Neural cell (in vitro differentiated cells): ENCODE data around the gene TAGLN. TPM values are rescaled to one million over a fixed set of nuclear protein-coding genes. Genes with fewer than 3 reads are reported as not detected.

ENCODE experiments used
- H2AFZ ChIP-seq: fragments of 200-600, 300-800 bp; sonication (generic), shearing (Covaris generic); 2 replicates; pipeline ENCODE4 v1.6.0; 2014; ENCODE audit warnings: low read depth, mild to moderate bottlenecking, antibody characterized with exemption, low read length, moderate library complexity
- H3F3A ChIP-seq: fragments of 200-600 bp; shearing (Covaris generic); 2 replicates; pipeline ENCODE4 v1.6.1; 2016; ENCODE audit warnings: mild to moderate bottlenecking, moderate library complexity, mixed read lengths, antibody characterized with exemption, low read length; ENCODE audit not compliant: insufficient read depth, poor library complexity, severe bottlenecking
- H3K27ac ChIP-seq: fragments of 200-600, 300-800 bp; sonication (generic), shearing (Covaris generic); 2 replicates; pipeline ENCODE4 v1.5.1; 2014; ENCODE audit warnings: mild to moderate bottlenecking, low read length, moderate library complexity
- H3K27me3 ChIP-seq: fragments of 300-800, 200-600 bp; sonication (generic), shearing (Covaris generic); 2 replicates; pipeline ENCODE4 v1.6.0; 2014; ENCODE audit warnings: mild to moderate bottlenecking, low read depth, low read length, moderate library complexity; ENCODE audit not compliant: insufficient read depth
- H3K36me3 ChIP-seq: fragments of 300-800, 200-600 bp; sonication (generic), shearing (Covaris generic); 2 replicates; pipeline ENCODE4 v1.5.1; 2014; ENCODE audit warnings: mild to moderate bottlenecking, antibody characterized with exemption, low read length, moderate library complexity; ENCODE audit not compliant: insufficient read depth
- H3K4me2 ChIP-seq: fragments of 300-800, 200-600 bp; sonication (generic), shearing (Covaris generic); 2 replicates; pipeline ENCODE4 v1.6.0; 2014; ENCODE audit warnings: mild to moderate bottlenecking, low read length
- H3K4me3 ChIP-seq: fragments of 300-800, 200-600 bp; sonication (generic), shearing (Covaris generic); 2 replicates; pipeline ENCODE4 v1.5.1; 2014; ENCODE audit warnings: mild to moderate bottlenecking, low read length, moderate library complexity
- H3K79me2 ChIP-seq: fragments of 200-600 bp; shearing (Covaris generic); replicated peaks from 2 replicates; pipeline ENCODE4 v1.6.0; 2014; ENCODE audit warnings: mild to moderate bottlenecking, low read length, moderate library complexity; ENCODE audit not compliant: insufficient read depth
- H3K9ac ChIP-seq: fragments of 300-800, 200-600 bp; sonication (generic), shearing (Covaris generic); 2 replicates; pipeline ENCODE4 v1.6.1; 2016; ENCODE audit warnings: mild to moderate bottlenecking, low read length, mixed read lengths
- H3K9me2 ChIP-seq: fragments of 200-600 bp; shearing (Covaris generic); 2 replicates; pipeline ENCODE4 v1.6.1; 2016; ENCODE audit warnings: mild to moderate bottlenecking, low read length, mixed read lengths; ENCODE audit not compliant: insufficient read depth
- H3K9me3 ChIP-seq: fragments of 200-600, 300-800 bp; sonication (generic), shearing (Covaris generic); 2 replicates; pipeline ENCODE4 v1.6.1; 2016; ENCODE audit warnings: mild to moderate bottlenecking, mixed run types, low read length, moderate library complexity, mixed read lengths
- H4K20me1 ChIP-seq: fragments of 200-600 bp; shearing (Covaris generic); 2 replicates; pipeline ENCODE4 v1.6.1; 2016; ENCODE audit warnings: mild to moderate bottlenecking, mixed run types; ENCODE audit not compliant: insufficient read depth
- EP300 ChIP-seq: fragments of 450-650 bp; conservative IDR thresholded peaks from 2 replicates; pipeline ENCODE4 v1.6.1; 2014; ENCODE audit warnings: antibody characterized with exemption, mild to moderate bottlenecking, moderate library complexity; ENCODE audit not compliant: poor library complexity, severe bottlenecking
- EZH2 ChIP-seq: fragments of 200-600, 300-800 bp; shearing (Covaris generic), sonication (generic); IDR thresholded peaks from 2 replicates; pipeline ENCODE4 v1.6.1; 2014; ENCODE audit warnings: antibody characterized with exemption, low read length, borderline replicate concordance, mild to moderate bottlenecking; ENCODE audit not compliant: insufficient read depth, poor library complexity, severe bottlenecking
- MXI1 ChIP-seq: fragments of 450-650 bp; conservative IDR thresholded peaks from 2 replicates; pipeline ENCODE4 v1.6.1; 2014; ENCODE audit warnings: antibody characterized with exemption, mild to moderate bottlenecking; ENCODE audit not compliant: poor library complexity, severe bottlenecking
- POLR2AphosphoS5 ChIP-seq: IDR thresholded peaks from 2 replicates; pipeline ENCODE4 v1.6.1; 2012
- RAD21 ChIP-seq: fragments of 450-650 bp; conservative IDR thresholded peaks from 2 replicates; pipeline ENCODE4 v1.6.1; 2014; ENCODE audit warnings: antibody characterized with exemption, mild to moderate bottlenecking, moderate library complexity
- SMC3 ChIP-seq: fragments of 450-650 bp; conservative IDR thresholded peaks from 2 replicates; pipeline ENCODE4 v1.6.1; 2014; ENCODE audit warnings: antibody characterized with exemption, mild to moderate bottlenecking, moderate library complexity; ENCODE audit not compliant: poor library complexity
- TAF1 ChIP-seq: IDR thresholded peaks from 2 replicates; pipeline ENCODE4 v1.6.1; 2012; ENCODE audit warnings: low read depth
- polyA plus RNA-seq: library from polyadenylated mRNA; depleted of rRNA; stranded (reverse); fragments of >200 nt; gene quantifications from 2 replicates; pipeline ENCODE4 v1.2.3, GENCODE V29; 2014
- TF ChIP-seq, protein P1 (sequence below): fragments of 450-650 bp; IDR thresholded peaks from 2 replicates; pipeline ENCODE4 v1.5.1; 2014; ENCODE audit warnings: antibody characterized with exemption, mild to moderate bottlenecking, moderate library complexity; ENCODE audit not compliant: poor library complexity, severe bottlenecking
- TF ChIP-seq, protein P2 (sequence below): IDR thresholded peaks from 2 replicates; pipeline ENCODE4 v1.6.1; 2012; ENCODE audit warnings: borderline replicate concordance

Gene TAGLN
- polyA plus RNA-seq, 1 donor from 2014 or later, result 15.7 TPM

DNA sequence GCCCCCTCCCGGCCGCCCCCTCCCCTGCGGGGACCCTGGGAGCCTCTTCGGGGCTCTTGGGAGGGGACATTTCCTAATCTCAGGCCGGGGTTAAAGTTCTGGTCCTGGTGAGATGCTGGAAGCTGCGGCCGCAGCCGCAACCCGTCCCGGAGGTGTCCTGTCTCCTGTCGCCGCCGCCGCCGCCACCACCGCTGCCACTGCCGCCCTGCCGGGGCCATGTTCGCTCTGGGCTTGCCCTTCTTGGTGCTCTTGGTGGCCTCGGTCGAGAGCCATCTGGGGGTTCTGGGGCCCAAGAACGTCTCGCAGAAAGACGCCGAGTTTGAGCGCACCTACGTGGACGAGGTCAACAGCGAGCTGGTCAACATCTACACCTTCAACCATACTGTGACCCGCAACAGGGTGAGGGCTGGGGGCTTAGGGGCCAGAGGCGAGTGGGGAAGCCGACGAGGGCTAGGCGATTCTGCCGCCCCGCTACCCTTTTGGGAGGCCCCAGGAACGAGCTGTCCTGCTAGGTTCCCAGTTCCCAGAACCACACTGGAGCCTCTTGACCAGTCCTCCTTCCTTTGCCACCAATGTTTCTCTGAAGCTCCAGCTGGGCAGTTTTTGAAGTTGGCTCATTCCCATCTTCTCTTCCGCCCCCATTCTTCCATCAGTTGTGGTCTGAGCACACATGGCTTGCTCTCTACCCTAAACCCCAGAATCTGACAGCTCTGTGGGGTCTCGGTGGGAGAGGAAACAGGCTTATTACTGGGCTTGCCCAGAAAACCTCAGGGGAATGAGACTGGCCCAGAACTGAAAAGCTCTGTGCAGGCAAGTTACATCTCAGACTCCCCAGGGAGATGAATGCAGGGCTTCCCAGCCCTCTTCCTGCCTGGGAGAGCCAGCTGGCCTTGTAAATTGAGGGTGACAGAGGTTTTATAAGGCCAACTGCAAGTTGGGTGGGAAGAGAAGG, 19.8 kb upstream of the TAGLN start:
- H3K36me3 ChIP-seq, result no peaks in the 10 kb centered on the region
- TF ChIP-seq, protein P1, sequence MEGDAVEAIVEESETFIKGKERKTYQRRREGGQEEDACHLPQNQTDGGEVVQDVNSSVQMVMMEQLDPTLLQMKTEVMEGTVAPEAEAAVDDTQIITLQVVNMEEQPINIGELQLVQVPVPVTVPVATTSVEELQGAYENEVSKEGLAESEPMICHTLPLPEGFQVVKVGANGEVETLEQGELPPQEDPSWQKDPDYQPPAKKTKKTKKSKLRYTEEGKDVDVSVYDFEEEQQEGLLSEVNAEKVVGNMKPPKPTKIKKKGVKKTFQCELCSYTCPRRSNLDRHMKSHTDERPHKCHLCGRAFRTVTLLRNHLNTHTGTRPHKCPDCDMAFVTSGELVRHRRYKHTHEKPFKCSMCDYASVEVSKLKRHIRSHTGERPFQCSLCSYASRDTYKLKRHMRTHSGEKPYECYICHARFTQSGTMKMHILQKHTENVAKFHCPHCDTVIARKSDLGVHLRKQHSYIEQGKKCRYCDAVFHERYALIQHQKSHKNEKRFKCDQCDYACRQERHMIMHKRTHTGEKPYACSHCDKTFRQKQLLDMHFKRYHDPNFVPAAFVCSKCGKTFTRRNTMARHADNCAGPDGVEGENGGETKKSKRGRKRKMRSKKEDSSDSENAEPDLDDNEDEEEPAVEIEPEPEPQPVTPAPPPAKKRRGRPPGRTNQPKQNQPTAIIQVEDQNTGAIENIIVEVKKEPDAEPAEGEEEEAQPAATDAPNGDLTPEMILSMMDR, result no peak
- TF ChIP-seq TAF1, result no peak
- TF ChIP-seq MXI1, result peak; percentile 2
- peak overlapping the region; percentile 56 for H2AFZ ChIP-seq
- H4K20me1 ChIP-seq, result no peaks in the 10 kb centered on the region
- no peaks in the 10 kb centered on the region for H3K9me2 ChIP-seq
- no peaks in the 10 kb centered on the region for H3K9me3 ChIP-seq
- peak overlapping the region; percentile 98 for H3K4me3 ChIP-seq
- no peaks in the 10 kb centered on the region for H3K27me3 ChIP-seq
- peak overlapping the region; percentile 79 for H3K27ac ChIP-seq
- no peaks in the 10 kb centered on the region for H3F3A ChIP-seq
- no peaks in the 10 kb centered on the region for H3K79me2 ChIP-seq
- peak overlapping the region; percentile 94 for H3K4me2 ChIP-seq
- H3K9ac ChIP-seq, result peak overlapping the region; percentile 77

- no peaks in the 10 kb centered on the region for H3K79me2 ChIP-seq
- no peaks in the 10 kb centered on the region for H3K27me3 ChIP-seq
- H2AFZ ChIP-seq, result no peak overlapping the region
- H3K9me2 ChIP-seq, result no peaks in the 10 kb centered on the region
- TF ChIP-seq MXI1 (no peak), POLR2AphosphoS5 (no peak), SMC3 (no peak), RAD21 (no peak), TAF1 (no peak), EP300 (no peak), EZH2 (no peak)
- TF ChIP-seq, protein P2, sequence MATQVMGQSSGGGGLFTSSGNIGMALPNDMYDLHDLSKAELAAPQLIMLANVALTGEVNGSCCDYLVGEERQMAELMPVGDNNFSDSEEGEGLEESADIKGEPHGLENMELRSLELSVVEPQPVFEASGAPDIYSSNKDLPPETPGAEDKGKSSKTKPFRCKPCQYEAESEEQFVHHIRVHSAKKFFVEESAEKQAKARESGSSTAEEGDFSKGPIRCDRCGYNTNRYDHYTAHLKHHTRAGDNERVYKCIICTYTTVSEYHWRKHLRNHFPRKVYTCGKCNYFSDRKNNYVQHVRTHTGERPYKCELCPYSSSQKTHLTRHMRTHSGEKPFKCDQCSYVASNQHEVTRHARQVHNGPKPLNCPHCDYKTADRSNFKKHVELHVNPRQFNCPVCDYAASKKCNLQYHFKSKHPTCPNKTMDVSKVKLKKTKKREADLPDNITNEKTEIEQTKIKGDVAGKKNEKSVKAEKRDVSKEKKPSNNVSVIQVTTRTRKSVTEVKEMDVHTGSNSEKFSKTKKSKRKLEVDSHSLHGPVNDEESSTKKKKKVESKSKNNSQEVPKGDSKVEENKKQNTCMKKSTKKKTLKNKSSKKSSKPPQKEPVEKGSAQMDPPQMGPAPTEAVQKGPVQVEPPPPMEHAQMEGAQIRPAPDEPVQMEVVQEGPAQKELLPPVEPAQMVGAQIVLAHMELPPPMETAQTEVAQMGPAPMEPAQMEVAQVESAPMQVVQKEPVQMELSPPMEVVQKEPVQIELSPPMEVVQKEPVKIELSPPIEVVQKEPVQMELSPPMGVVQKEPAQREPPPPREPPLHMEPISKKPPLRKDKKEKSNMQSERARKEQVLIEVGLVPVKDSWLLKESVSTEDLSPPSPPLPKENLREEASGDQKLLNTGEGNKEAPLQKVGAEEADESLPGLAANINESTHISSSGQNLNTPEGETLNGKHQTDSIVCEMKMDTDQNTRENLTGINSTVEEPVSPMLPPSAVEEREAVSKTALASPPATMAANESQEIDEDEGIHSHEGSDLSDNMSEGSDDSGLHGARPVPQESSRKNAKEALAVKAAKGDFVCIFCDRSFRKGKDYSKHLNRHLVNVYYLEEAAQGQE, result no peak
- TF ChIP-seq, protein P1, result no peak
- H3K36me3 ChIP-seq, result no peaks in the 10 kb centered on the region
- H3K9ac ChIP-seq, result peak overlapping the region; percentile 77
- peak overlapping the region; percentile 98 for H3K4me3 ChIP-seq
- peak overlapping the region; percentile 94 for H3K4me2 ChIP-seq
- no peaks in the 10 kb centered on the region for H3K9me3 ChIP-seq
- no peaks in the 10 kb centered on the region for H4K20me1 ChIP-seq
- H3F3A ChIP-seq, result no peaks in the 10 kb centered on the region
- no peak overlapping the region for H3K27ac ChIP-seq
These were observed 19.1 kb upstream of the TAGLN start for GRCh38 chr11:117180020-117180419.
